ENCODE measurements around the gene ALAS2. TPM values are rescaled to one million over a fixed set of nuclear protein-coding genes. Genes with fewer than 3 reads are reported as not detected.
"Not testable (repeated sequence)": the region's sequence is repeated elsewhere in the genome, so short reads cannot be mapped to it uniquely, and the experiment has no call there.

Gene ALAS2
- total and polyA plus RNA-seq, 2 experiments from 2014 or later: 4.3 to 5.1 TPM

DNA sequence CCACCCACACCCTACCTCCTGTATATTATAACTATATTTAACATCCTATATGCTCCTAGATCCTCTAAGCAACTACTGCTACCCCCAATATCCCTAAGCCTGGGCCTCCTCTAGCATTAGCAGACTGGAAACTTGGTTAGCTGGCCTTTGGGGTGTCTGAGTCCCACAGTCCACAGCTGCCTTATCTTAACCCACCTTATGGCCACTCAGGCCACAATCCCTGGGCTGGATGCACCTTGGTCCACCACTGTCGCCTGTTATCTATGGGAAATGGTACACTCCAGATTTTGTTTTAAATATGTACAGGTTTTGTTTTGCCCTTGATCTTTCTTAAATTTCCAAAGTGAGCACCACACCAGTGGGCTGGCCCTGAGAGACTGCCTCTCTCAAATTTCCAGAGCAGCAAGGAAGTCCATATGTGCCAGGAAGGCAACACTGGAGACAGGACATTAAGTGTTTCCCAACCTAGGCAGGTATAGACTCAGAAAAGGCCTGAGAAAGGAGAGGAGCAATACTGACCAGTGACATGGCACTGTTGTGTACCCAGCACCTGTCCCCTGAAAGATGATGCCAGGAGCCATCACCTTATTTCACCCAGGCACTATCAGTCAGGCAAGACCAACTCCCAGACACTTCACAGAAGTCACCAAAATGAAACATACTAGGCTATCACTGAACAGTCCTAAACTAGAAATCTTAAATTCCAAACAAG lies 37.7 kb downstream of the ALAS2 start:
- Histone ChIP-seq H3K27me3 (no peaks in the 10 kb centered on the region), H3K27ac (no peak overlapping the region), H3K36me3 (no peaks in the 10 kb centered on the region), H3K4me1 (ENCODE audit: low read depth) (no peaks in the 10 kb centered on the region), H3K9me3 (ENCODE audit: low read depth) (no peaks in the 10 kb centered on the region), H3K4me3 (no peak overlapping the region)
- no peak for DNase-seq (ENCODE audit: low read depth in 1 of 2, low spot score in 1 of 2)
- no peak for TF ChIP-seq CTCF (IDR thresholded peaks at IDR 0.05; ENCODE audit: low read depth, low read length)

DNA sequence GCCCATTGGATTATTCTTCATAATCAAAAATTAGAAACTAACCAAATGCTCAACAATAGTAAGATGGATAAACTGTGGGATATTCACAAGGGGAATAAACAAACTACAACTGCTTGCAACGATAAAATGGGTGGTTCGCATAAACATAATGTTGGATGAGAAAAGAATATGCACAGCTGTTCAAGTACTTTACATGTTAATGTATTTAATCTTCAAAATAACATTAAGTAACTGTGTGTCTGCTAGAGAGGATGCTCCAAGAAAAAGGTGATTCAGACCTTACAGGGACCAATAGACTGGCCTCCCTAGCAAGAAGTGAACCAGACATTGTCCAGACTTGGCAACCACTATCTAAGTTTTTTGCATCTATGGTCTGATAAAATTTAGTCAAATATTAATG lies 39.1 kb downstream of the ALAS2 start:
- no peak overlapping the region for H3K4me3 ChIP-seq
- no peak for TF ChIP-seq CTCF (IDR thresholded peaks at IDR 0.05; ENCODE audit: low read depth, low read length)
- H3K27me3 ChIP-seq: no peaks in the 10 kb centered on the region
- no peaks in the 10 kb centered on the region for H3K4me1 ChIP-seq (ENCODE audit: low read depth)
- no peaks in the 10 kb centered on the region for H3K36me3 ChIP-seq
- no peak for DNase-seq (ENCODE audit: low read depth in 1 of 2, low spot score in 1 of 2)
- no peak overlapping the region for H3K27ac ChIP-seq
- no peaks in the 10 kb centered on the region for H3K9me3 ChIP-seq (ENCODE audit: low read depth)

DNA sequence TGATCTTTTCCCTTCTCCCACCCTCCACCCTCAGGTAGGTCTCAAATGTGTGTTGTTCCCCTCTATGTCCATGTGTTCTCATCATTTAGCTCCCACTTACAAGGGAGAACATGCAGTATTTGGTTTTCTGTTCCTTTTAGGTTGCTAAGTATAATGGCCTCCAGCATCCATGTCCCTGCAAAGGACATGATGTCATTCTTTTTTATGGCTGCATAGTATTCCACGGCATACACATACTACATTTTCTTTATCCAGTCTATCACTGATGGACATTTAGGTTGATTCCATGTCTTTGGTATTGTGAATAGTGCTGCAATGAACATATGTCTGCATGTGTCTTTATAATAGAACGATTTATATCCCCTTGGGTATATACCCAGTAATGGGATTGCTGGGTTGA lies 47.5 kb downstream of the ALAS2 start:
- not testable (repeated sequence) for H3K4me3 ChIP-seq; H3K4me1 ChIP-seq (ENCODE audit: low read depth); H3K27ac ChIP-seq; H3K27me3 ChIP-seq; H3K36me3 ChIP-seq; DNase-seq (ENCODE audit: low read depth in 1 of 2, low spot score in 1 of 2); H3K9me3 ChIP-seq (ENCODE audit: low read depth)

DNA sequence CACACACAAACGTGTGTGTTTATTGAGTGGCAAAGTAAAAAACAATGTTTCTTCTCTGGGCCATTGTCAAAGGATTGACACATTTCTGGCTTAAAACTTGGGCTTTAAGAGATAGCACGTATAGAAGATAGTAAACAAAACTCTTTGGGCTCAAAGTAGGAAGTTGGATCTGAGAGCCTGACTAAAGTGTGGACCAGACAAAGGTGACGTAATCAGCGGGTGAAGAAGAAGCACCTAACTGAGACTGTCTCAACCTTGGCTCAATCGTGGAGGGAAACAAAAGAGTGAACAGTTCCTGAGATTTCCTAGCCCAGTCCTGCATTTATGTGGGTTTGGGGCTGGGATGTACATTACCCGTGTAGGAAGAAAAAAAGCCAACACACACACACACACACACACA lies 50.4 kb downstream of the ALAS2 start:
- no peak overlapping the region for H3K4me3 ChIP-seq
- H3K27me3 ChIP-seq: no peaks in the 10 kb centered on the region
- H3K36me3 ChIP-seq: no peaks in the 10 kb centered on the region
- H3K9me3 ChIP-seq (ENCODE audit: low read depth): peaks cover 4% of the 10 kb centered on the region
- no peak for DNase-seq (ENCODE audit: low read depth in 1 of 2, low spot score in 1 of 2)
- H3K27ac ChIP-seq: no peak overlapping the region
- TF ChIP-seq CTCF (IDR thresholded peaks at IDR 0.05; ENCODE audit: low read depth, low read length): no peak
- H3K4me1 ChIP-seq (ENCODE audit: low read depth): no peaks in the 10 kb centered on the region

- Histone ChIP-seq H3K36me3 (no peaks in the 10 kb centered on the region), H3K27ac (no peak overlapping the region), H3K9me3 (ENCODE audit: low read depth) (peaks cover 4% of the 10 kb centered on the region), H3K27me3 (no peaks in the 10 kb centered on the region), H3K4me1 (ENCODE audit: low read depth) (no peaks in the 10 kb centered on the region), H3K4me3 (no peak overlapping the region)
- no peak for TF ChIP-seq CTCF (IDR thresholded peaks at IDR 0.05; ENCODE audit: low read depth, low read length)
- DNase-seq (ENCODE audit: low read depth in 1 of 2, low spot score in 1 of 2): no peak
Measured at GRCh38 chrX:54979432-54979831, 51.3 kb downstream of the ALAS2 start.

- TF ChIP-seq CTCF (IDR thresholded peaks at IDR 0.05; ENCODE audit: low read depth, low read length): no peak
- no peaks in the 10 kb centered on the region for H3K27me3 ChIP-seq
- H3K4me1 ChIP-seq (ENCODE audit: low read depth): no peaks in the 10 kb centered on the region
- DNase-seq (ENCODE audit: low read depth in 1 of 2, low spot score in 1 of 2): no peak
- H3K4me3 ChIP-seq: no peak overlapping the region
- H3K9me3 ChIP-seq (ENCODE audit: low read depth): peaks cover 4% of the 10 kb centered on the region
- no peaks in the 10 kb centered on the region for H3K36me3 ChIP-seq
- no peak overlapping the region for H3K27ac ChIP-seq
Measured at GRCh38 chrX:54978448-54978847, 52.3 kb downstream of the ALAS2 start.
